Measurements from ENCODE around the gene ENPP3. TPM values are rescaled to one million over a fixed set of nuclear protein-coding genes. Genes with fewer than 3 reads are reported as not detected.

The ENPP3 gene
- total and polyA plus RNA-seq, 7 donors, result 0.14 to 5.9 (median 1.1) TPM

DNA sequence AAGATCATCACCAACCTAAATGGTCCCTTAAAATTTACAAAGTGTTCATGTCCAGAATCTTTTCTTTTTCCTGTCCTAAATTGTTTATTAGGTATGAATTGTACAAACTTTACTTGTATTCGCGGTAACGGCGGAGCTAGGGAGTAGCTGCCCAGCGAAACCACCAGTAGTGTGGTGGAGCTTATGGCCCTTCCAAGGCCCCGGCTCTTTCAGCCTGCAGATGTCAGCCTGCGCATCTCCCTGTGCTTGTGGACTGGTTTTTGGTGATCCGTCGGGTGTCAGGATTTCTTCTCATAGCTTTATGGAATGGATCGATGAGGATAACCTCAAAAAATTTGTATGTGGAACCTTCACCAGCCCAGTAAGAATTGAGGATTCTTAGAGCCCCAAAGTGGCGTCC lies 143.5 kb downstream of the ENPP3 start:
- no peaks in the 10 kb centered on the region for H3K27me3 ChIP-seq
- H3K4me3 ChIP-seq, result no peak overlapping the region
- no peak overlapping the region for H3K27ac ChIP-seq
- intact Hi-C loops (cut with DNase I), result no loop called here
- H3K36me3 ChIP-seq, result no peaks in the 10 kb centered on the region
- 95% methylated on average over 11 of the region's 11 CpGs for WGBS, 2 donors
- no peaks in the 10 kb centered on the region for H3K9me3 ChIP-seq
- TF ChIP-seq POLR2A (IDR thresholded peaks at IDR 0.05) (no peak), EP300 (IDR thresholded peaks at IDR 0.05) (no peak), CTCF (IDR thresholded peaks at IDR 0.05) (no peak), POLR2AphosphoS5 (IDR thresholded peaks at IDR 0.05) (no peak)
- H3K4me1 ChIP-seq, result no peaks in the 10 kb centered on the region
- no peak for DNase-seq

GRCh38 chr6:131781687-131782086 lies 144.6 kb downstream of the ENPP3 start:
- intact Hi-C loops (cut with DNase I), result no loop called here
- Histone ChIP-seq H3K4me3 (no peak overlapping the region), H3K27me3 (no peaks in the 10 kb centered on the region), H3K36me3 (no peaks in the 10 kb centered on the region), H3K27ac (no peak overlapping the region), H3K9me3 (no peaks in the 10 kb centered on the region), H3K4me1 (no peaks in the 10 kb centered on the region)
- DNase-seq, result no peak
- TF ChIP-seq POLR2A (IDR thresholded peaks at IDR 0.05), result no peak
- 71 to 85% methylated on average over 3 of the region's 3 CpGs for WGBS, 2 donors

DNA sequence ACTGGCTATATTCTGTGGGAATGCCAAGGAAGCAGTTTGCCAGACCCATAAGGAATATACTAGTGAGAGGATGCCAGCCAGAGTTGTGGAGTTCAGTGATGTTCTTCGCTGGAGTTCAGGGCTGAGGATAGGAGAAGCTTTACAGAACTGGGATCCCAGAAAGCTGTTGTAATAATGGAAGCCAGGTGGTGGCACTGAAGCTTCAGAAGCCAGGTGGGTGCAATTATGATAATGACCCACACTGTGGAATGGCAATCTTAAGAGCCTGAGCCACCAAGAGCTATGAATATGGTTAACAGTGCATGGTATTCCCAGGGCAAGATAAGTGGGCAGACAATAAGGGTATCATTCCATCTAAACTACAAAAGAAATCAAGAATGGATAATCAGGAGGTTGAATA lies 145.7 kb downstream of the ENPP3 start:
- WGBS, 2 donors, result 53 to 85% methylated on average over 1 of the region's 1 CpG
- intact Hi-C loops (cut with DNase I), result no loop called here
- DNase-seq, result no peak

DNA sequence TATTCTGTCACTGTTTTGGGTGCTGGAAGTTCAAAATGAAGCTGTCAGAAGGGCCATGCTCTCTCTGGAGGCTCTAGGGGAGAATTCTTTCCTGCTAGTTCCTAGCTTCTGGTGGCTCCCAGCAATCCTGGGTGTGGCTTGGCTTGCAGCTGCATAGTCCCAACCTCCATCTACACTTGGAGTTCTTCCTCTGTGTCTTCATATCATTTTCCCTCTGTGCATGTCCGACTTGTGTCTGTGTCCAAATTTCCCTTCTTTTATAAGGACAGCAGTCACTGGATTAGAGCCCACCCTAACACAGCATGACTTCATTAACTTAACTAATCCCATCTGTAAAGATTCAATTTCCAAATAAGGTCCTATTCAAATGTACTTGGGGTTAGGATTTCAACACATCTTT lies 147.5 kb downstream of the ENPP3 start:
- no peaks in the 10 kb centered on the region for H3K9me3 ChIP-seq
- peaks cover 0 to 9% (median 4%) of the 10 kb centered on the region in 4 donors for H3K4me1 ChIP-seq
- H3K4me3 ChIP-seq, result no peak overlapping the region
- DNase-seq, result no peak
- H3K36me3 ChIP-seq, result no peaks in the 10 kb centered on the region
- no peaks in the 10 kb centered on the region for H3K27me3 ChIP-seq
- WGBS, 2 donors, result 72 to 76% methylated on average over 1 of the region's 1 CpG
- intact Hi-C loops (cut with DNase I), result no loop called here
- TF ChIP-seq CTCF (IDR thresholded peaks at IDR 0.05), result no peak
- TF ChIP-seq POLR2A (IDR thresholded peaks at IDR 0.05), result no peak
- TF ChIP-seq POLR2AphosphoS5 (IDR thresholded peaks at IDR 0.05), result no peak
- no peak overlapping the region for H3K27ac ChIP-seq

More for the DNA sequence above, 145.7 kb downstream of the ENPP3 start:
- Histone ChIP-seq H3K27me3 (no peaks in the 10 kb centered on the region), H3K4me1 (no peaks in the 10 kb centered on the region), H3K9me3 (no peaks in the 10 kb centered on the region), H3K4me3 (no peak overlapping the region), H3K36me3 (no peaks in the 10 kb centered on the region), H3K27ac (no peak overlapping the region)
- TF ChIP-seq CTCF (IDR thresholded peaks at IDR 0.05) (peak in 1 of 4 experiments; percentile 9), POLR2AphosphoS5 (IDR thresholded peaks at IDR 0.05) (no peak), EP300 (IDR thresholded peaks at IDR 0.05) (no peak)

- intact Hi-C loops (cut with DNase I), result no loop called here
- Histone ChIP-seq H3K4me1 (peaks cover 0 to 9% (median 4%) of the 10 kb centered on the region in 4 donors), H3K27ac (no peak overlapping the region), H3K36me3 (no peaks in the 10 kb centered on the region), H3K4me3 (no peak overlapping the region), H3K9me3 (no peaks in the 10 kb centered on the region), H3K27me3 (no peaks in the 10 kb centered on the region)
- no peak for DNase-seq
- TF ChIP-seq POLR2AphosphoS5 (IDR thresholded peaks at IDR 0.05), result no peak
- TF ChIP-seq CTCF (IDR thresholded peaks at IDR 0.05), result no peak
- no peak for TF ChIP-seq POLR2A (IDR thresholded peaks at IDR 0.05)
- TF ChIP-seq EP300 (IDR thresholded peaks at IDR 0.05), result no peak
These were observed 150.0 kb downstream of the ENPP3 start for GRCh38 chr6:131787079-131787478.

All from sigmoid colon (tissue), 7 donors.